ENCODE results near the gene ATL1. TPM values are rescaled to one million over a fixed set of nuclear protein-coding genes. Genes with fewer than 3 reads are reported as not detected.

Gene ATL1
- total and polyA plus RNA-seq, 2 of the 8 experiments (the other 6 are each of a cell fraction or from before 2014, with no cell fraction given) = 4.0 to 5.9 TPM

GRCh38 chr14:50657753-50658152, 97.8 kb downstream of the ATL1 start:
- POLR2A ChIA-PET (ENCODE audit: partially characterized antibody) = interaction anchor here (0.5 to 6.8 kb wide), 5 partner anchors 9 to 98 kb away, joined by 3 to 70 read pairs (median 7); partner anchors contain the start of genes ATL1 and SAV1
- H3K4me2 ChIP-seq (ENCODE audit: insufficient read depth in 1 of 2, low read depth in 2 of 2, low read length in 2 of 2) = peak overlapping the region in 1 of 2 experiments; percentile 37; a peak in 1 of 4 replicates

More at GRCh38 chr14:50657753-50658152, 97.8 kb downstream of the ATL1 start:
- Histone ChIP-seq H3K36me3 (ENCODE audit: control insufficient read depth in 2 of 4, insufficient read depth in 4 of 4, low read length in 3 of 4) (peaks cover 2 to 12% (median 10%) of the 10 kb centered on the region in 4 experiments; a peak in 4 of 8 replicates), H3K18ac (ENCODE audit: extremely low read depth, low read length) (no peak overlapping the region), H3K14ac (ENCODE audit: insufficient read length) (no peak overlapping the region), H4K20me1 (replicated peaks in 1 of 2; ENCODE audit: control insufficient read depth in 1 of 2, insufficient read depth in 2 of 2, low read length in 2 of 2) (peaks cover 0 to 4% of the 10 kb centered on the region in 2 experiments), H3K4me1 (replicated peaks in 1 of 4; ENCODE audit: control insufficient read depth in 3 of 4, insufficient read depth in 4 of 4, low read length in 3 of 4) (peaks cover 0 to 5% (median 1%) of the 10 kb centered on the region in 4 experiments; a peak in 3 of 7 replicates), H3K4ac (replicated peaks; ENCODE audit: insufficient read length, low read depth, low read length) (no peak overlapping the region), H3K56ac (replicated peaks; ENCODE audit: insufficient read length, low read depth, low read length) (no peak overlapping the region), H3K9me3 (ENCODE audit: insufficient read depth in 2 of 2, low read depth in 1 of 2, low read length in 1 of 2) (no peaks in the 10 kb centered on the region), H3K27me3 (replicated peaks in 1 of 4; ENCODE audit: control insufficient read depth in 3 of 4, extremely low read depth in 1 of 4, insufficient read depth in 3 of 4, low read length in 3 of 4) (no peaks in the 10 kb centered on the region), H2BK120ac (replicated peaks; ENCODE audit: low read depth, low read length) (no peak overlapping the region), H3K9ac (replicated peaks in 1 of 4; ENCODE audit: extremely low read depth in 1 of 4, low read depth in 3 of 4, low read length in 3 of 4) (no peak overlapping the region), H3K79me1 (ENCODE audit: low read depth, low read length) (no peaks in the 10 kb centered on the region; the same call in 1 of the 2 replicates), H2BK5ac (ENCODE audit: low read depth, low read length) (no peak overlapping the region), H3K23ac (ENCODE audit: insufficient read length) (no peak overlapping the region), H4K5ac (ENCODE audit: insufficient read length, low read depth, low read length) (no peak overlapping the region), H2BK20ac (ENCODE audit: low read length) (no peak overlapping the region), H2AK5ac (ENCODE audit: low read depth, low read length) (no peak overlapping the region), H2BK12ac (ENCODE audit: low read depth, low read length) (no peak overlapping the region), H3K79me2 (ENCODE audit: control insufficient read depth in 1 of 2, insufficient read depth in 2 of 2, low read length in 2 of 2) (peaks cover 8 to 96% of the 10 kb centered on the region in 2 experiments), H4K91ac (replicated peaks; ENCODE audit: insufficient read length, low read length) (no peak overlapping the region), H3K4me3 (ENCODE audit: extremely low read depth in 1 of 4, insufficient read depth in 2 of 4, low read depth in 3 of 4, low read length in 4 of 4) (peak overlapping the region in 1 of 4 experiments; percentile 41; a peak in 2 of 8 replicates), H2BK15ac (ENCODE audit: low read length) (no peak overlapping the region), H3K27ac (ENCODE audit: low read depth, low read length) (no peak overlapping the region), H3K23me2 (ENCODE audit: low read depth, low read length) (no peaks in the 10 kb centered on the region), H2AFZ (ENCODE audit: low read length) (no peak overlapping the region), H4K8ac (ENCODE audit: extremely low read depth, insufficient read depth, low read length) (no peak overlapping the region)
- CTCF ChIA-PET (ENCODE audit: partially characterized antibody) = interaction anchor here (1.2 kb wide), 1 partner anchor 31 kb away, joined by 4 read pairs; no protein-coding TSS in a partner anchor
- DNase-seq (ENCODE audit: low read depth in 1 of 2, low spot score in 2 of 2) = no peak
- no peak for FAIRE-seq
- no peak for TF ChIP-seq KDM1A (IDR thresholded peaks at IDR 0.05; ENCODE audit: borderline replicate concordance, low read length)
- no peak for TF ChIP-seq YY1 (IDR thresholded peaks at IDR 0.05; ENCODE audit: low read depth, low read length)
- WGBS, 2 experiments (ENCODE audit: extremely low coverage in 1 of 2, insufficient coverage in 1 of 2, insufficient read length in 1 of 2, insufficient replicate concordance in 2 of 2, low coverage in 1 of 2, low lambda C conversion rate in 2 of 2, missing lambda C conversion rate in 1 of 2) = 91% methylated on average over 2 of the region's 2 CpGs; no CpG with 5 or more reads in 1 of the 2 experiments

Measured in H1 (cell line).